Smooth muscle cell (in vitro differentiated cells): Measurements from ENCODE around the gene CMPK2. TPM values are rescaled to one million over a fixed set of nuclear protein-coding genes. Genes with fewer than 3 reads are reported as not detected.
"Not testable (repeated sequence)": the region's sequence is repeated elsewhere in the genome, so short reads cannot be mapped to it uniquely, and the experiment has no call there.

Source experiments
- DNase-seq: peaks from one replicate; lab custom pipeline; 2025; ENCODE audit not compliant: unreplicated experiment; lab: John Stamatoyannopoulos, UW
- H2AFZ ChIP-seq: fragments of 200-600 bp; sonication (generic); 2 replicates; pipeline ENCODE4 v1.6.0; 2016; ENCODE audit warnings: antibody characterized with exemption, low read depth, mild to moderate bottlenecking
- H3F3A ChIP-seq: fragments of 200-600 bp; sonication (generic); 2 replicates; pipeline ENCODE4 v1.6.0; 2017; ENCODE audit warnings: antibody characterized with exemption, low read depth
- H3K27ac ChIP-seq: fragments of 200-600 bp; sonication (generic); 2 replicates; pipeline ENCODE4 v1.5.1; 2016; ENCODE audit warnings: low read depth, mild to moderate bottlenecking
- H3K27me3 ChIP-seq: fragments of 200-600 bp; sonication (generic); 2 replicates; pipeline ENCODE4 v1.6.1; 2016; ENCODE audit warnings: low read depth, mild to moderate bottlenecking
- H3K36me3 ChIP-seq: fragments of 200-600 bp; sonication (generic); 2 replicates; pipeline ENCODE4 v1.5.1; 2016; ENCODE audit warnings: low read depth
- H3K4me1 ChIP-seq: fragments of 200-600 bp; sonication (generic); 2 replicates; pipeline ENCODE4 v1.5.1; 2016; ENCODE audit warnings: low read depth
- H3K4me2 ChIP-seq: fragments of 200-600 bp; sonication (generic); 2 replicates; pipeline ENCODE4 v1.6.0; 2016; ENCODE audit warnings: mild to moderate bottlenecking
- H3K4me3 ChIP-seq: fragments of 200-600 bp; sonication (generic); 2 replicates; pipeline ENCODE4 v1.5.1; 2016; ENCODE audit warnings: mild to moderate bottlenecking
- H3K79me2 ChIP-seq: fragments of 200-600 bp; sonication (generic); 2 replicates; pipeline ENCODE4 v1.6.0; 2016; ENCODE audit warnings: low read depth, mild to moderate bottlenecking
- H3K9ac ChIP-seq: fragments of 200-600 bp; sonication (generic); 2 replicates; pipeline ENCODE4 v1.6.0; 2016; ENCODE audit warnings: low read depth
- H3K9me3 ChIP-seq: fragments of 200-600 bp; sonication (generic); replicated peaks from 2 replicates; pipeline ENCODE4 v1.5.1; 2016; ENCODE audit warnings: low read depth
- H4K20me1 ChIP-seq: fragments of 200-600 bp; sonication (generic); 2 replicates; pipeline ENCODE4 v1.6.0; 2016; ENCODE audit warnings: low read depth
- CTCF ChIP-seq: fragments of 200-600 bp; sonication (generic); IDR thresholded peaks from 2 replicates; pipeline ENCODE4 v1.5.1; 2017; ENCODE audit warnings: borderline replicate concordance, mild to moderate bottlenecking, antibody characterized with exemption; ENCODE audit not compliant: insufficient read depth, poor library complexity, severe bottlenecking
- WGBS: methylation state at CpG from one replicate; pipeline ENCODE4 v1.1.7; 2016; ENCODE audit warnings: low lambda C conversion rate; 5-methylcytosine and 5-hydroxymethylcytosine counted together
- polyA plus RNA-seq: library from polyadenylated mRNA; unstranded; fragments of >200 nt; fragmentation: Nextera tagmentation; extraction: Ambion mirVana; gene quantifications from 2 replicates; pipeline ENCODE4 v1.2.1, GENCODE V29; 2016
- total RNA-seq: library from RNA; depleted of rRNA; stranded (reverse); fragments of >200 nt; gene quantifications from 2 replicates; pipeline ENCODE4 v1.2.3, GENCODE V29; 2014

Gene CMPK2
- total and polyA plus RNA-seq, 2 experiments from 2014 or later = 0.19 to 0.31 TPM

DNA sequence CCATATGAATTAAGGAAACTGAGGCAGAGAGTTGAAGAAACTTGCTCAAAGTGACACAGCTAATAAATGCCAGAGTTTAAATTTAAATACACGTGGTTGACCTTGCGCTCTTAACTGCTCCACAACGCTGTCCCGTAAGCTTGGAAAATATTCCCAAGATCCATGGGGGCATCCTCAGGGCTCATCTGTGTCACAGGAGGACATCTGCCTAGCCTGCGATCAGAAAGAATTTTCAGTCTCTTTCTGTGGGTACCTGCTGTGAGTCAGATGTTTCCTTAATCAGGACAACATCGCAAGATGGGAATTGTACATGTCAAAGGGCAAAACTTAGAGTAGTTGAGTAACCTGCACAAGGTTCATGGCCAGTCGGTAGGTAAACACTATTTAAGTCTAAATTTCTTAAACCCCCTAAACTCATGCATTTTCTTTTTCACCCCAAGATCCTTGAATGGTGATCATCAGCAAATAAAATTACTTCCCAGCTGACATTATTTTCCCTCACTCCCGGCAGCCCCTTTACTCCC is 1.4 kb downstream of the CMPK2 start:
- H3K27me3 ChIP-seq = peaks cover 42% of the 10 kb centered on the region
- DNase-seq = no peak
- no peaks in the 10 kb centered on the region for H3K36me3 ChIP-seq
- TF ChIP-seq CTCF = no peak
- WGBS = 80% methylated on average over 8 of the region's 8 CpGs
- no peak overlapping the region for H3K4me2 ChIP-seq
- no peaks in the 10 kb centered on the region for H3F3A ChIP-seq
- no peaks in the 10 kb centered on the region for H3K79me2 ChIP-seq
- no peak overlapping the region for H3K27ac ChIP-seq
- H2AFZ ChIP-seq = no peak overlapping the region
- H3K4me1 ChIP-seq = no peaks in the 10 kb centered on the region
- no peak overlapping the region for H3K4me3 ChIP-seq
- no peak overlapping the region for H3K9ac ChIP-seq
- H3K9me3 ChIP-seq = no peaks in the 10 kb centered on the region
- no peaks in the 10 kb centered on the region for H4K20me1 ChIP-seq

GRCh38 chr2:6863792-6864191 is 1.9 kb downstream of the CMPK2 start:
- no peak for DNase-seq
- no peaks in the 10 kb centered on the region for H3F3A ChIP-seq
- WGBS = 55% methylated on average over 6 of the region's 6 CpGs
- H4K20me1 ChIP-seq = no peaks in the 10 kb centered on the region
- H3K4me1 ChIP-seq = no peaks in the 10 kb centered on the region
- H2AFZ ChIP-seq = no peak overlapping the region
- no peak overlapping the region for H3K4me3 ChIP-seq
- H3K9me3 ChIP-seq = no peaks in the 10 kb centered on the region
- H3K9ac ChIP-seq = no peak overlapping the region
- H3K27ac ChIP-seq = no peak overlapping the region
- H3K27me3 ChIP-seq = peaks cover 39% of the 10 kb centered on the region
- no peaks in the 10 kb centered on the region for H3K79me2 ChIP-seq
- H3K4me2 ChIP-seq = no peak overlapping the region
- TF ChIP-seq CTCF = no peak
- no peaks in the 10 kb centered on the region for H3K36me3 ChIP-seq

GRCh38 chr2:6860296-6860695 is 5.4 kb downstream of the CMPK2 start:
- no peak for TF ChIP-seq CTCF
- no peaks in the 10 kb centered on the region for H3K4me1 ChIP-seq
- H3F3A ChIP-seq = peaks cover 3% of the 10 kb centered on the region
- H3K9ac ChIP-seq = no peak overlapping the region
- WGBS = 92% methylated on average over 3 of the region's 3 CpGs
- peaks cover 12% of the 10 kb centered on the region for H3K27me3 ChIP-seq
- H3K4me3 ChIP-seq = no peak overlapping the region
- no peaks in the 10 kb centered on the region for H3K9me3 ChIP-seq
- H2AFZ ChIP-seq = no peak overlapping the region
- no peaks in the 10 kb centered on the region for H4K20me1 ChIP-seq
- H3K36me3 ChIP-seq = no peaks in the 10 kb centered on the region
- H3K4me2 ChIP-seq = no peak overlapping the region
- no peaks in the 10 kb centered on the region for H3K79me2 ChIP-seq
- no peak for DNase-seq
- H3K27ac ChIP-seq = no peak overlapping the region

DNA sequence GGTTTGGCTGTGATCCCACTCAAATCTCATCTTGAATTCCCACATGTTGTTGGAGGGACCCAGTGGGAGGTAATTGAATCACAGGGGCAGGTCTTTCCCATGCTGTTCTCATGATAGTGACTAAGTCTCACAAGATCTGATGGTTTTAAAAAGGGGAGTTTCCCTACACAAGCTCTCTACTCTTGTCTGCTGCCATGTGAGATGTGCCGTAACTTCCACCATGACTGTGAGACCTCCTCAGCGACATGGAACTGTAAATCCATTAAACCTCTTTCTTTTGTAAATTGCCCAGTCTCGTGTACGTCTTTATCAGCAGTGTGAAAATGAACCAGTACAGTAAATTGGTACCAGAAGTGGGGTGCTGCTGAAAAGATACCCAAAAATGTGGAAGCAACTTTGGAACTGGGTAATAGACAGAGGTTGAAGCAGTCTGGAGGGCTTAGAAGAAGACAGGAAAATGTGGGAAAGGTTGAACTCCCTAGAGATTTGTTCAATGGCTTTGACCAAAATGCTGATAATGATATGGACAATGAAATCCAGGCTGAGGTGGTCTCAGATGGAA is 7.2 kb downstream of the CMPK2 start:
- H3K36me3 ChIP-seq, DNase-seq, H2AFZ ChIP-seq, H3K4me2 ChIP-seq, H3K79me2 ChIP-seq, H3K27me3 ChIP-seq, H3K9ac ChIP-seq, H3K4me3 ChIP-seq, H3F3A ChIP-seq, H3K27ac ChIP-seq, H3K4me1 ChIP-seq, H3K9me3 ChIP-seq, H4K20me1 ChIP-seq: not testable (repeated sequence)
- 93% methylated on average over 4 of the region's 4 CpGs for WGBS
